SIG-M5 treated with dmso at 0.1 percent for 504 hours (cell line): ENCODE results near the gene SMIM41.
"Not testable (repeated sequence)": the region's sequence is repeated elsewhere in the genome, so short reads cannot be mapped to it uniquely, and the experiment has no call there.

Experiments
- DNase-seq: peaks from one replicate; lab custom pipeline; 2025; ENCODE audit not compliant: unreplicated experiment; lab: John Stamatoyannopoulos, UW

SMIM41 gene

GRCh38 chr12:52083638-52083996, 4.1 kb downstream of the SMIM41 start:
- no peak for DNase-seq

- DNase-seq = no peak
Observed at GRCh38 chr12:52084491-52085231, 5.2 kb downstream of the SMIM41 start.

- no peak for DNase-seq
Observed at GRCh38 chr12:52085682-52086180, 6.2 kb downstream of the SMIM41 start.

GRCh38 chr12:52086366-52086765, 6.9 kb downstream of the SMIM41 start:
- DNase-seq = no peak

DNA sequence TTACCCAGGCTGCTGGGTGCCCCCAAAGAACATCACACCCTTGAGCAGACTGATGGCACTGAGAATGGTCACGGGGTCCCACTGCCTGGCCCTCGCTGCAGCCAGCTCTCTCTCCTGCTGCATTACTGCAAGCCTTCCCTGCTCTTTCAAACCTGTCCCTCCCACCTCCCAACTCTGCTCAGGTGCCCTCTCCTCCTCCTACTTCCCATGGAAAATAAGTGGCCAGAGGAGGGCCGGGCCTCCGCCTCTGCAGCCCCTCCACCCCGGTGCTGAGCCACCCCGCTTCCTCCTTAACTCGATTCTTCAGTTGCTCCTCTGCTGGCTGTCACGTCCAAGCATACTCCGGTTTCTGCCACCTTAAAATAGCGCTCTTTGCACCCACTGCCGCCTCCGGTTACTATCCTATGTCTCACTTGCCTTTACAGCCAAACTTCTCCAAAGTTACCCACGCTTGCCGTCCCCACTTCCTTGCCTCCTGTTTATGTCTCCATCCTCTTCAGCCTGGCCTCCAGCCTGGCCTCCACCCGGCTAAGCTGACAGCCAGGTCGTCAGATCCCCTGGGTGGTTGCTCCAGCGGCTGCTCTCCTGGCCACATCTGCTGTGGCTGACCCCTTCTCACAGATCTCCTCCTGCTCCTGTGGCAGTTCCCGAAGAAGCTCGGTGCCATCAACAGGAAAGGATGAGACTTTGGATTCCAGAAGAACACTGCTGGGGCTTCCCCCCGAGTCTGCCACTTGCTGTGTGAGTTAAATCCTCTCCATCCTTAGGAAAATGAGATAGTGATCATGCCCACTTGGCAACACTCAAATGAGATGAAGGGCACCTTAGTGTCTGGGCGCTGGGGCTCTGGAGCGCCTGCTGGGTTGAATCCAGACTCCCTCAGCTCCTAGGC, 7.7 kb downstream of the SMIM41 start:
- no peak for DNase-seq

DNA sequence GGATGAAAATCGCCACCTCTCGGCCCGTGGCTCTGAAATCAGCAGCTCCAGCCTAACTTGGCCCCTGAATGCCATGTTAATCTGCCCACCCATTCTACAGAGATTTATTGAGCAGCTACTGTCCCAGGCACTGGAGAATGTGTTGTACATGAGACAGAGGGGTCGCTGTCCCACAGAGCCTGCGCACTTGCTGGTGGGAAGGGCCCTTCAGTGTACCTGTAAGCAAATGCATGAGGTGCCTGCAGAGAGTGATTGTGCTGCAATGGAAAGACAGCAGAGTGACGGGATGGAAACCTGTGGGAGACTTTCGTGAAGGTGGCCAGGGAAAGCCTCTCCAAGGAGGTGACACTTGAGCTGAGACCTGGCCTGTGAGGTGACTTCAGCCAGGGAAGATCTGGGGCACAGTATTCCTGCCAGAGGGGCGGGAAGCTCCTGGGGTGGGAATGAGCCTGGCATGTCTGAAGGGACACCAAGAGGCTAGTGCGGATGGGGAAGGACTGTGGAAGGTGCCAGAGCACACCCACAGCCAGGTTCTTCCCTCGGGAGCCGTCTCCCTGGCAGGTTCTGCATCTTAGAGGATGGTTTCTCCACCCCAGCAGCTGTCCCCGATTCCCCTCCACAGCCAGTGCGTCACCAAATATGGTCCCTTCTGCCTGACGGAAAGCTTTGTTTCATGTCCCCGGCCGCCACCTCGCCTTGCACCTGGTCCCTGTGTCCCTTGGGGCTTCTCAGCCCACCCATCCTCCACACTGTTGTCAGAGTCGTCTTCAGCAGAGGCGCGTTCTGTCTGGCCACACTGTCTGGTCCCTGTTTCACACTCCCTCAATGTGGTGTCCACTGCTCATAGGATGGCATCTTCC, 8.7 kb downstream of the SMIM41 start:
- no peak for DNase-seq

DNA sequence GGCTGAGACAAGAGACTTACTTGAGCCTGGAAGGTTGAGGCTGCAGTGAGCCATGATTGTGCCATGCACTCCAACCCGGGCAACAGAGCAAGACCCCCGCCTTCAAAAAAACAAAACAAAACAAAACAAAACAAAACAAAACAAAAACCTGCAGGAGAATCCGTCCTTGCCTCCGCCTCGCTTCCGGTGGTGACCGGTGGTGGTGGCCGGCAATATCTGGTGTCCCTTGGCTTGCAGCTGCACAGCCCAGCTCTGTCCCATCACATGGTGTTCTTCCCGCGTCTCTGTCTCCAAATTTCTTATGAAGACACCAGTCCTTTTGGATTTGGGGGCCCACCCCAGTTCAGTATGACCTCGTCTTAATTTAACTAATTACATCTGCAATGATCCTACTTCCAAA, 10.0 kb downstream of the SMIM41 start:
- no peak for DNase-seq

DNA sequence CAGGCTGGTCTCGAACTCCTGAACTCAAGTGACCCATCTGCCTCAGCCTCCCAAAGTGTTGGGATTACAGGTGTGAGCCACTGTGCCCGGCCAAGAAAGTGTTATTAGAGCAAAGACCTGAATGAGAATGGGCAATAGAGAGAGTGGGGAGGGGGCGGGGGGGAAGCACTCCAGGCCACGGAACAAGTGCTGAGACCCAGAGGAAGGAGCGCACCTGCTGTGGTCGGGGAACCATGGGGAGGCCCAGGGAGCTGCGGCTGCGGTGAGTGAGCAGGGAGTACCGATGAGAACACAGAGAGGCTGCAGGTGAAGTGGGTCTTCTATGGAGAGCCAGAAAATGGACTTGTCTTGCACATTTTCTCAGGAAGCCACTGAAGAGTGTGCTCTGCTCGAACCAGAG, 10.8 kb downstream of the SMIM41 start:
- no peak for DNase-seq

- no peak for DNase-seq
Observed at GRCh38 chr12:52091061-52091460, 11.6 kb downstream of the SMIM41 start.

- DNase-seq = no peak
Observed at GRCh38 chr12:52091869-52092268, 12.4 kb downstream of the SMIM41 start.

- no peak for DNase-seq
Observed at GRCh38 chr12:52093346-52093745, 13.8 kb downstream of the SMIM41 start.

DNA sequence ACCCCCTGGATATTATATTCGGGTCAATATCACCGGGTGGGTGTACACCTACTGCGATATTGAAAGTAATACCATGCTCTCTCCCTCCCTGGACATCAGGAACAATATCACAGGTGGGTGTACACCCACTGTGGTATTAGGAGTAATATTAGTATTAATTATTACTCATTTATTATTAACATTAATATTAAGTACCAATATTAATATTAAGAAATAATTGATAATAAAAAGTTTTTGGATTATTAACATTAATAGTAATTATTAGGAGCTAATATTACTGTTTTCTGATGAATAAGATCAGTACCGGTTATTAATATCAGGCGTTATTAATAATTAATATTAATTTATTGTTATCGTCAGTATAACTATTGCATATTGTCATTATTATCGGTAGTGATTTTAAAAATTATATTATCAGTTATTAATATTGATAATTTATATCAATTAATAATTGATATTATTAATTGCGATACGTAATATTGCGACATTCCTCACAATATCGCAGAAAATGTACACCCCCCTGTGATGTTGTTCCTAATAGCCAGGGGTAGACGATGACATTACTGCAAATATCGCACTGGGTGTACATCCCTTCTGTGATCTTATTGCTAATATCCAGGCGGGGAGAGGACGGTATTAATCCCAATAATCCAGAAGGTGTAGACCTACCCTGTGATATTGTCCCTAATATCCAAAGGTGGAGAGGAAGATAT, 17.0 kb downstream of the SMIM41 start:
- no peak for DNase-seq

- DNase-seq = no peak
Observed at GRCh38 chr12:52097045-52097666, 17.7 kb downstream of the SMIM41 start.

- not testable (repeated sequence) for DNase-seq
Observed at GRCh38 chr12:52104431-52105089, 25.1 kb downstream of the SMIM41 start.

DNA sequence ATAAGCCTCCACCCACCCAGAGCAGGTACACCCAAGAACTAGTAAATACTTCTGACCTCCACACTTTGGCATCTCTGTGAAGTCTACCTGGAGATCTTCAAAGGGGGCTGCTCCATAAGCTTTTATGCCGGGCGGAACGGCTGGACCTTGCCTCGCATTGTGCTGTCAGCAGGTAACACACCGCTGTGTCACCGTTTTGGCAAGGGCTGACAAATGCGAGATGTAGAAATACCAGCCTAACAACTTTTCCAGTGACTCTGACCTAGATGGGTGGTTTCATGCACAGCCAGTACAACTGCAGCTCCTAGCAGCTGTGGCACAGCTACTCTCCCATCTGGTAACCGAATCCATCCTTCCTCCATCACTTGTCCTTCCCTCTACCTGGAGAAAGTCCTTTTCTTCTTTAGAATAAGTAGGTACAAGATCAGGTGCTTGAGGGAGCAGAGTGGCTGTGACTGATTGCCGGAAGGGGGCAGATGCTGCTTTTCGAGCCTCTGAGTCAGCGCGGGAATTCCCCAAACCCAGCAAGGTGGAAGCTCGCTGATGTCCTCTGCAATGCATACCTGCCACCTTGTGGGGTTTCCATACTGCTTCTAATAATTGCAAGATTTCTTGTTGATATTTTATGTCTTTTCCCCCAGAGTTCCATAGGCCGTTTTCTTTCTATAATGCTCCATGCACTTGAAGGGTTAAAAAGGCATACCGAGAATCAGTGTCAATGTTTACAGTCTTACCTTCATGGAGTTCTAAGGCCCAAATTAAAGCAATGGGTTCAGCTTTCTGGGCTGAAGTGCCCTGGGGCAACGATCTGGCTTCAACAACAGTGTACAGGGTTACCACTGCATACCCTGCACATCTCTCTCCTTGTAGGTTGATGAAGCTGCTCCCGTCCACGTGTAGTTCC, 37.0 kb downstream of the SMIM41 start:
- DNase-seq = peak; percentile 35

DNA sequence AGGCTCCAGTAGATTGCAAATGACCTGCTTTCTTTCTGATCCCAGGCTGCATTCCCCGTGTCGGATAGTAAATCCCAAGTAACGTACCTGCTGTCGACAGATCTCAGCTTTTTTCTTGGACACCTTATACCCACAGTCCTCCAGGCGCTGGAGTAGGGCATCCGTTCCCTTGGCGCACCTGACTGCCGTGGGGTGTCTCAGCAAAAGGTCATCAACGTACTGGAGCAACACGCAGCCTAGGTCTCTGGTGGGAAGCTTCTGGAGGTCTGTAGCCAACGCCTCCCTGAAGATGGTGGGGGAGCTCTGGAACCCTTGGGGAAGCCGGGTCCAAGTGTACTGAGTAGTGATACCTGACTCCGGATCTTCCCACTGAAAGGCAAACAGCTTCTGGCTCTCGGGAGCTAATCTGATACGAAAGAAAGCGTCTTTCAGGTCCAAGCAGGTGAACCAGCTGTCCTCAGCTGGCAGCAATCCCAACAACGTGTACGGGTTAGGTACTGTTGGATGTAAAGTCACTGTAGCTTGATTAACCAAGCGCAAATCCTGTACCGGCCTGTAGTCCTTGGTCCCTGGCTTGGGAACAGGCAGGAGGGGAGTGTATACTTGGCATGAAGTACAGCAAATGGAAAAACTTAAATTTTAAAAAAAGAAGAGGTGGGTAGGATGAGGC, 38.4 kb downstream of the SMIM41 start:
- not testable (repeated sequence) for DNase-seq

DNA sequence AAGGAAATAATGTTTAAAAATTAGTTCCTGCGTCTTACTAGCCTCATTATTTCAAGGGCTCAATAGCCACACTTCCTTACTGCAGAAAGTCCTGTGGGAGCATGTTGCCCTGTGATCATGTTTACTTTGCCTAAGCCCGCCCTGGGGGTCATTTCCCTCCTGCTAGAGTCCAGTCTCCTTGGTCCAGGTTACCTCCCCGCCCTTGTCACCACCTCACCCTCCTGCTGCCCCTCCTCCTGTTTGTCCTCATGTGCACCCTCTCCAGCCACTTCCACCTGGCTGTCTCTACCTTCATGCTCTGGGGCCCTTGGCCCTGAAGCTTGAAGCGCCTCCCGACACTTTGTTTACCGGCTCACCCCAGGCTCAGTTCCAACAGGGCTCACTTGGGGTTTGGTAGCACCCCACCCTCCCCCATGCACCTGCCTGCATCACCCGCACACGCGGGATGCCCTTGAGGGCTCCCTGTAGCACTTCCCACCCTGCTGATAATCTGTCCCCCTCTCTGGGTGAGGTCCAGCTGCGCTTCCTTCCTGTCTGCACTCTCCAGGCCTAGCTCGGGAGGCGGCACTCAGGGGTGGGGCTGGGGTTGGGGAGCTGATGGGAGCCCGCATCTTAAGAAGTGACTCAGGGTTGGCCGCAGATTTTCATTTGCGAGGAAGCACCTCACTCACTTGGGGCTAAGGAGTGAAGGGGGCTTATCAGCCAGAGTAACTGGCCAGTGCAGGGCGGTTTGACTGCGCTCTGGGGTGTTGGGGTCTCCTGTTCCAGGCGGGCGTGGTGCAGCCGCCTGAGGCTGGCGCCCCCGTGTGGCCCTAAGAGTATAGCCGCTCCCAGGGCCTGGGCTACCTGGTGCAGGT, 40.1 kb downstream of the SMIM41 start:
- DNase-seq = peak; percentile 49
